ENCODE measurements around the gene PRKRA. TPM values are rescaled to one million over a fixed set of nuclear protein-coding genes. Genes with fewer than 3 reads are reported as not detected.

The PRKRA gene
- total and polyA plus RNA-seq, 2 of the 13 experiments (the other 11 are each of a cell fraction or from before 2014, with no cell fraction given): 53.1 to 74.7 TPM

DNA sequence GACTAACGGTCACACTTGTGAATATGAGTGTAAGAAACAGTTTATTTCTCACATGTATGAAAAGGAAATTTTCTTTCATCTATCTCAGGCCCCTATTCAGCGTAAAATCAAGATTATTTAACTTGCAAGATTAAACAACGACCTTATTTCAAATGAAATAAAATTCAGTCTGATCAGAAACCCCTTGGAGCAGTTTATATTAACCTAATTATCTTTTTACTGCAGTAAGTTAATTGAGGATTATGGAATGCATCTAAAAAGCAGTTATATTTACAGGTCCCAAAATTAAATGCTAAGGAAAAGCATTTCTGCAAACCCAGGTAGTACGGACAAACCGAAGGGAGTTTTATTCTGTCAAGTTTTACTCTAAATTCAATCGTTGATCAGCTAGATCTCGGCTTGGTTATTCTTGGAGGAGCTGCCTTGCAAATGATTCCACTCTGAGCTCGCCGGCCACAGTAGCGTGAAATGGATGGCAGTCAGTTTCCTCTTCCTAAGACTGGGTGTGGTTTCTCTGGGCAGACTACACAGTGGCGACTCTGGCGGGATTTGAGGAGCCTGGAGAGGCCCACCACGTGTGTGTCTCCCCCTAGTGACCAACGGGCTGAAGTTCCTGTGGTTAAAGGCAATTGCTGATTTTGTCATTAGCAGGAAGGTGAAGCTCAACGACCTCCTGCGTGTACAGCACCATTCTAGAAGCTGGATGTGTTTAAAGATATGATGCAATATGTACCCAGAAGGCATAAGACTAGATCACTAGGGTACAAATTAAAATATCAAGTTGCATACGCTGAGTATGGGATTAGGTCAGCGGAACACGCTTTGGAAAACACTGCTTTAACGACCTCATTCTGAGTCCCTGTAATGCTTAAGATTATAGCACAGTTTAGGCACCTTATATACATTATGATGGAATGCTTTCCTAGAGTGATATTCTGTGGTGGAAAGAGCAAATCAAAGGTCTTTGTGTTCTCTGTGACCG, 36.4 kb downstream of the PRKRA start (continued):
- TF ChIP-seq, protein P1, sequence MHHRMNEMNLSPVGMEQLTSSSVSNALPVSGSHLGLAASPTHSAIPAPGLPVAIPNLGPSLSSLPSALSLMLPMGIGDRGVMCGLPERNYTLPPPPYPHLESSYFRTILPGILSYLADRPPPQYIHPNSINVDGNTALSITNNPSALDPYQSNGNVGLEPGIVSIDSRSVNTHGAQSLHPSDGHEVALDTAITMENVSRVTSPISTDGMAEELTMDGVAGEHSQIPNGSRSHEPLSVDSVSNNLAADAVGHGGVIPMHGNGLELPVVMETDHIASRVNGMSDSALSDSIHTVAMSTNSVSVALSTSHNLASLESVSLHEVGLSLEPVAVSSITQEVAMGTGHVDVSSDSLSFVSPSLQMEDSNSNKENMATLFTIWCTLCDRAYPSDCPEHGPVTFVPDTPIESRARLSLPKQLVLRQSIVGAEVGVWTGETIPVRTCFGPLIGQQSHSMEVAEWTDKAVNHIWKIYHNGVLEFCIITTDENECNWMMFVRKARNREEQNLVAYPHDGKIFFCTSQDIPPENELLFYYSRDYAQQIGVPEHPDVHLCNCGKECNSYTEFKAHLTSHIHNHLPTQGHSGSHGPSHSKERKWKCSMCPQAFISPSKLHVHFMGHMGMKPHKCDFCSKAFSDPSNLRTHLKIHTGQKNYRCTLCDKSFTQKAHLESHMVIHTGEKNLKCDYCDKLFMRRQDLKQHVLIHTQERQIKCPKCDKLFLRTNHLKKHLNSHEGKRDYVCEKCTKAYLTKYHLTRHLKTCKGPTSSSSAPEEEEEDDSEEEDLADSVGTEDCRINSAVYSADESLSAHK (CRISPR knock-in tag; IDR thresholded peaks at IDR 0.05; ENCODE audit: borderline replicate concordance): no peak
- TF ChIP-seq NR1H2 (CRISPR knock-in tag; IDR thresholded peaks at IDR 0.05; ENCODE audit: borderline replicate concordance, low read depth) (no peak), GTF3A (CRISPR knock-in tag; conservative IDR thresholded peaks at IDR 0.05) (0 out of 2 replicates have a peak, but pooled peaks have one; percentile 8), NFE2L2 (IDR thresholded peaks at IDR 0.05; ENCODE audit: low read length) (no peak), MED13 (CRISPR knock-in tag; IDR thresholded peaks at IDR 0.05) (no peak), ZNF850 (CRISPR knock-in tag; conservative IDR thresholded peaks at IDR 0.05) (no peak), ZNF484 (CRISPR knock-in tag; IDR thresholded peaks at IDR 0.05; ENCODE audit: borderline replicate concordance, low read depth) (no peak), LCORL (IDR thresholded peaks at IDR 0.05) (no peak), LCORL (CRISPR knock-in tag; IDR thresholded peaks at IDR 0.05) (peak; percentile 82; the same call in 1 of the 2 replicates), TCF7L2 (IDR thresholded peaks at IDR 0.05; ENCODE audit: low read depth, low read length) (no peak), AGO2 (optimal IDR thresholded peaks at IDR 0.05; ENCODE audit: low read depth, low read length) (no peak), ZNF569 (CRISPR knock-in tag; IDR thresholded peaks at IDR 0.05; ENCODE audit: borderline replicate concordance) (no peak), MAFG (CRISPR knock-in tag; IDR thresholded peaks at IDR 0.05) (no peak), RBM22 (optimal IDR thresholded peaks at IDR 0.05; ENCODE audit: low read length) (no peak), BRD4 (CRISPR knock-in tag; IDR thresholded peaks at IDR 0.05) (no peak), ZNF143 (CRISPR knock-in tag; IDR thresholded peaks at IDR 0.05) (no peak)
- TF ChIP-seq, protein P2, sequence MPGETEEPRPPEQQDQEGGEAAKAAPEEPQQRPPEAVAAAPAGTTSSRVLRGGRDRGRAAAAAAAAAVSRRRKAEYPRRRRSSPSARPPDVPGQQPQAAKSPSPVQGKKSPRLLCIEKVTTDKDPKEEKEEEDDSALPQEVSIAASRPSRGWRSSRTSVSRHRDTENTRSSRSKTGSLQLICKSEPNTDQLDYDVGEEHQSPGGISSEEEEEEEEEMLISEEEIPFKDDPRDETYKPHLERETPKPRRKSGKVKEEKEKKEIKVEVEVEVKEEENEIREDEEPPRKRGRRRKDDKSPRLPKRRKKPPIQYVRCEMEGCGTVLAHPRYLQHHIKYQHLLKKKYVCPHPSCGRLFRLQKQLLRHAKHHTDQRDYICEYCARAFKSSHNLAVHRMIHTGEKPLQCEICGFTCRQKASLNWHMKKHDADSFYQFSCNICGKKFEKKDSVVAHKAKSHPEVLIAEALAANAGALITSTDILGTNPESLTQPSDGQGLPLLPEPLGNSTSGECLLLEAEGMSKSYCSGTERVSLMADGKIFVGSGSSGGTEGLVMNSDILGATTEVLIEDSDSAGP (CRISPR knock-in tag; IDR thresholded peaks at IDR 0.05; ENCODE audit: borderline replicate concordance): no peak
- TF ChIP-seq, protein P3, sequence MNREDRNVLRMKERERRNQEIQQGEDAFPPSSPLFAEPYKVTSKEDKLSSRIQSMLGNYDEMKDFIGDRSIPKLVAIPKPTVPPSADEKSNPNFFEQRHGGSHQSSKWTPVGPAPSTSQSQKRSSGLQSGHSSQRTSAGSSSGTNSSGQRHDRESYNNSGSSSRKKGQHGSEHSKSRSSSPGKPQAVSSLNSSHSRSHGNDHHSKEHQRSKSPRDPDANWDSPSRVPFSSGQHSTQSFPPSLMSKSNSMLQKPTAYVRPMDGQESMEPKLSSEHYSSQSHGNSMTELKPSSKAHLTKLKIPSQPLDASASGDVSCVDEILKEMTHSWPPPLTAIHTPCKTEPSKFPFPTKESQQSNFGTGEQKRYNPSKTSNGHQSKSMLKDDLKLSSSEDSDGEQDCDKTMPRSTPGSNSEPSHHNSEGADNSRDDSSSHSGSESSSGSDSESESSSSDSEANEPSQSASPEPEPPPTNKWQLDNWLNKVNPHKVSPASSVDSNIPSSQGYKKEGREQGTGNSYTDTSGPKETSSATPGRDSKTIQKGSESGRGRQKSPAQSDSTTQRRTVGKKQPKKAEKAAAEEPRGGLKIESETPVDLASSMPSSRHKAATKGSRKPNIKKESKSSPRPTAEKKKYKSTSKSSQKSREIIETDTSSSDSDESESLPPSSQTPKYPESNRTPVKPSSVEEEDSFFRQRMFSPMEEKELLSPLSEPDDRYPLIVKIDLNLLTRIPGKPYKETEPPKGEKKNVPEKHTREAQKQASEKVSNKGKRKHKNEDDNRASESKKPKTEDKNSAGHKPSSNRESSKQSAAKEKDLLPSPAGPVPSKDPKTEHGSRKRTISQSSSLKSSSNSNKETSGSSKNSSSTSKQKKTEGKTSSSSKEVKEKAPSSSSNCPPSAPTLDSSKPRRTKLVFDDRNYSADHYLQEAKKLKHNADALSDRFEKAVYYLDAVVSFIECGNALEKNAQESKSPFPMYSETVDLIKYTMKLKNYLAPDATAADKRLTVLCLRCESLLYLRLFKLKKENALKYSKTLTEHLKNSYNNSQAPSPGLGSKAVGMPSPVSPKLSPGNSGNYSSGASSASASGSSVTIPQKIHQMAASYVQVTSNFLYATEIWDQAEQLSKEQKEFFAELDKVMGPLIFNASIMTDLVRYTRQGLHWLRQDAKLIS (CRISPR knock-in tag; IDR thresholded peaks at IDR 0.05): no peak
- TF ChIP-seq, protein P4, sequence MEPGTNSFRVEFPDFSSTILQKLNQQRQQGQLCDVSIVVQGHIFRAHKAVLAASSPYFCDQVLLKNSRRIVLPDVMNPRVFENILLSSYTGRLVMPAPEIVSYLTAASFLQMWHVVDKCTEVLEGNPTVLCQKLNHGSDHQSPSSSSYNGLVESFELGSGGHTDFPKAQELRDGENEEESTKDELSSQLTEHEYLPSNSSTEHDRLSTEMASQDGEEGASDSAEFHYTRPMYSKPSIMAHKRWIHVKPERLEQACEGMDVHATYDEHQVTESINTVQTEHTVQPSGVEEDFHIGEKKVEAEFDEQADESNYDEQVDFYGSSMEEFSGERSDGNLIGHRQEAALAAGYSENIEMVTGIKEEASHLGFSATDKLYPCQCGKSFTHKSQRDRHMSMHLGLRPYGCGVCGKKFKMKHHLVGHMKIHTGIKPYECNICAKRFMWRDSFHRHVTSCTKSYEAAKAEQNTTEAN (CRISPR knock-in tag; conservative IDR thresholded peaks at IDR 0.05): no peak
